GM21737 (cell line): ENCODE measurements around the gene TNFRSF6B.

ENCODE experiments used
- ATAC-seq: cut with Tn5 transposase; IDR thresholded peaks from one replicate; pipeline ENCODE4 v1.9.1; 2021; ENCODE audit warnings: mild to moderate bottlenecking, moderate library complexity; ENCODE audit not compliant: unreplicated experiment

The TNFRSF6B gene

DNA sequence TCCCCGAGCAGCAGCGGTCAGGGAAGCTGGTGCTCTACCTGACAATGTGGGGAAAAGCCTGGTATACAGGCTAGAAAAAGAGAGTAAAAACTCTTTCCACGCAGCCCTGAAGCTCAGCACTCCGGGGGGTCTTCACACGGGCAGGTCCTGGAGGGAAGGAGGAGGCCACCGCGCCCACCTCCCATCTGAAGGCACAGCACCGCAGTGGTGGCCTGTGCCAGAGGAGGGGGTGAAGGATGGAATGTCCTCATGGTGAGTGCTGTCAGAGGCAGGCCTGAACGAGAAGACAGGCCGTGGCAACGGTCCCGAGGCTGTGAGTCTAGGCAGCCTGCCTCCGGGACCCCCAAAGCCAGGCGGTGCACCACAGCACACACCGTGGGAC, 49.0 kb downstream of the TNFRSF6B start:
- ATAC-seq: no peak

DNA sequence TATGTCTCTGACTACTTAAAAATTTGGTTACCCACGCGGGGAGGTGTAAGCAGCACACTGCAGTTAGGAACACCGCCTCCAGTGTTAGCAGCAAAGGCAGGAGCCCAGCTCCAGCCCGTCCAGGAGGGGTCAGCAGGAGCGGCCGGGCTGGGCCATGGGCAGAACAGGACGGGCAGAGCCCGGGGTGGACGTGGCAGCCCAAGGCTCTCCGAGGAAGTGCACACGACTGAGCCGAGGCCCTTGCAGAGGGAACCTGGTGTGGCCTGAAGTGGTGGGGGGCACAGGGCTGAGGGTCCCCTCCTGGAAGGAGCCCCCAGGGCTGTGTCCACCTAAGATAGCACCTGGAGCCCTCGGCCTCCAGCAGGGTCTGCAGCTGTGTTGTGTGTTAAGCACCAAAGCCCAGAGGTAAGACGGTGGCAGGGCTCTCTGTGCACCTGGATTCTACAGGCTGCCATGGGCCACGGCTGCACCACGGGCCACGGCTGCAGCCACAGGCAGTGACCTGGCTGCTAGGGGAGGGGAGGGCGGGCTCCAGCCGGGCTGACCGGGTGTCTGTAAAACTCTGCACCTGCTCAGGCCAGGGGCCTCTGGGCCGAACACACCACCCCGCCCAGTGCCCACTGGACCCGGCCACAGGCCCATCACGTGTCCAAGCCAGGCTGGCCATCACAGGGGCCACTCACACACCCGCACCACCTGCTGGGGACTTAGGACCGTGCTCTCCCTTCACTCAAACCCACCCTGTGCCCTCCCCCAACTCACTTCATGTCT, 49.7 kb downstream of the TNFRSF6B start:
- no peak for ATAC-seq

DNA sequence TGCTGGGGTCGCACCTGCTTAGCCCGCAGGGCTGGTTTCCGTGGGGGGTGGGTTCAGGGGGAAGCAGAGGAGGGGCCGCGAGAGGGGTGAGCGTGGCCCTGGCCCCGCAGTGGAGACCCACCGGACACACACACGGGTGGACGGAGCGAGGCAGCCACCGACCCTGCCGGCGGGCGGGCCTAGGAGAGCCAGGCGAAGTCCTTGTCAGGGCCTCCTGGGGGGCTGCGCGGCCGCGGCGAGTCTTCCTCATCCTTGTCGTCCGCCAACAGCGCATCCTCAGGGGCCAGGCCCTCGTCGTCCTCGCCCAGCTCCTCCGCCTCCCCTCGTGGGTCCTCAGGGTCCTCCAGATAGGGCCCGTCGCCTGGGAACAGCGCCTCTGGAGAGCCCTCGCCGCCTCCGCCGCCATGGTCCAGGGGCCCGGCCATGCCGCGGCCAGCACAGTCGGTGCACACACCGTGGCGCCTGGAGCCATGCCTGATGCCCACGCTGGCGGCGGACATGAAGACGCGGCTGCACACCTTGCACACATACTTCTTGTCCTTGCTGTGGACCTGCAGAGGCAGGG, 50.4 kb downstream of the TNFRSF6B start:
- no peak for ATAC-seq

DNA sequence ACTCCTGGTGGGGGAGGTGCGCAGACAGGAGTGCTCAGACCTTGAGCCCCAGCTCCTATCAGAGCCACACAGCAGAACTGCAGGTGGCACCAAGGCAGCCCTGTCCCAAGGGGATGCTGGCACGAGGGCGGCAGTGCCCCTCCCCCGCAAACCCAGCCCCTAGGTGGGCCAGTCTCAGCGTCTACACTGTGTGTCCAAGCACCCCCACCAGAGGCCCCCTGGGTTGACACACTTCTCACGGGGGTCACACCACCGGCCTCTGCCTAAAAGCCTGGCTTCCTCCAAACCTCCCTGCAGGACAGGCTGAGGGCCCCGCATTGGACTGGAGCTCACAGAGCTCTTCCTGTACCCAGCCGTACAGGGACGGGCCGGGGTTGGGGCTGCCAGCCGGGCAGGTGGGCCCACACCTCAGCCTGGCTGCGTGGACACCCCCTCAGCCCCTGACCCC, 51.2 kb downstream of the TNFRSF6B start:
- ATAC-seq: no peak
